NCI-H1092 (cell line): ENCODE measurements around the gene SSH3.
"Not testable (repeated sequence)": the region's sequence is repeated elsewhere in the genome, so short reads cannot be mapped to it uniquely, and the experiment has no call there.

Source experiments
- DNase-seq: peaks from one replicate; lab custom pipeline; 2025; lab: John Stamatoyannopoulos, UW

SSH3 gene

GRCh38 chr11:67312187-67313021 lies 9.1 kb downstream of the SSH3 start:
- no peak for DNase-seq

GRCh38 chr11:67313125-67313890 lies 10.0 kb downstream of the SSH3 start:
- no peak for DNase-seq

GRCh38 chr11:67314218-67314617 lies 10.9 kb downstream of the SSH3 start:
- DNase-seq = no peak

- DNase-seq = no peak
These were observed 12.1 kb downstream of the SSH3 start for GRCh38 chr11:67315325-67315909.

GRCh38 chr11:67316882-67317204 lies 13.5 kb downstream of the SSH3 start:
- no peak for DNase-seq

GRCh38 chr11:67317205-67317887 lies 14.0 kb downstream of the SSH3 start:
- DNase-seq = peak; percentile 99

GRCh38 chr11:67317888-67318555 lies 14.7 kb downstream of the SSH3 start:
- no peak for DNase-seq

- not testable (repeated sequence) for DNase-seq
These were observed 15.5 kb downstream of the SSH3 start for GRCh38 chr11:67318876-67319275.

- DNase-seq = no peak
These were observed 16.7 kb downstream of the SSH3 start for GRCh38 chr11:67320011-67320410.

GRCh38 chr11:67320691-67321090 lies 17.4 kb downstream of the SSH3 start:
- no peak for DNase-seq

GRCh38 chr11:67321313-67321871 lies 18.1 kb downstream of the SSH3 start:
- DNase-seq = no peak

GRCh38 chr11:67322049-67322448 lies 18.7 kb downstream of the SSH3 start:
- no peak for DNase-seq

- no peak for DNase-seq
These were observed 20.2 kb downstream of the SSH3 start for GRCh38 chr11:67323526-67323925.

GRCh38 chr11:67332081-67332691 lies 28.9 kb downstream of the SSH3 start:
- DNase-seq = no peak

- DNase-seq = no peak
These were observed 33.9 kb downstream of the SSH3 start for GRCh38 chr11:67337257-67337656.

- no peak for DNase-seq
These were observed 40.9 kb downstream of the SSH3 start for GRCh38 chr11:67344264-67344663.

- no peak for DNase-seq
These were observed 42.1 kb downstream of the SSH3 start for GRCh38 chr11:67345247-67345919.

GRCh38 chr11:67345920-67346819 lies 42.8 kb downstream of the SSH3 start:
- DNase-seq = no peak

- no peak for DNase-seq
These were observed 44.8 kb downstream of the SSH3 start for GRCh38 chr11:67347964-67348749.
